ENCODE results near the gene MOCS1. TPM values are rescaled to one million over a fixed set of nuclear protein-coding genes. Genes with fewer than 3 reads are reported as not detected.
A peak's percentile ranks its signal among the peaks of the same experiment; 100 is the strongest.

Gene MOCS1
- 8.3 TPM for polyA plus RNA-seq (2013, experiment 1 of 2)
- polyA plus RNA-seq (2013, experiment 2 of 2) = 8.7 TPM

GRCh38 chr6:39934131-39934757, at the start of gene MOCS1:
Gene MOCS1, minus strand, starts transcription at chr6:39934462. Its CDS starts 45 bp downstream, at chr6:39934417.
- peak; percentile 87 for DNase-seq
- no CpG with 5 or more reads among the region's 46 CpGs for WGBS (ENCODE audit: extremely low coverage, insufficient coverage, low lambda C conversion rate)
- peak within 1 kb of the TSS; percentile 84 for H3K56ac ChIP-seq (ENCODE audit: low read length)
- no peak within 1 kb of the TSS for H2BK120ac ChIP-seq (ENCODE audit: low read depth, low read length)
- H3K27me3 ChIP-seq (ENCODE audit: insufficient read depth, low read length, poor library complexity) = no peaks in the 10 kb centered on the region
- H3K27ac ChIP-seq (ENCODE audit: low read depth, low read length) = no peak within 1 kb of the TSS
- no peaks in the 10 kb centered on the region for H3K79me2 ChIP-seq (ENCODE audit: control insufficient read depth, insufficient read depth, low read length)
- H3K4me1 ChIP-seq (ENCODE audit: control insufficient read depth, low read depth, low read length) = peaks cover 3% of the 10 kb centered on the region
- H4K5ac ChIP-seq (ENCODE audit: low read length) = no peak within 1 kb of the TSS
- H4K8ac ChIP-seq (ENCODE audit: low read depth, low read length) = no peak within 1 kb of the TSS
- H3K4me2 ChIP-seq (ENCODE audit: low read length) = peak within 1 kb of the TSS; percentile 83
- peak within 1 kb of the TSS; percentile 79 for H3K4me3 ChIP-seq (ENCODE audit: low read length)
- H3K4ac ChIP-seq (ENCODE audit: low read depth, low read length) = no peak within 1 kb of the TSS
- no peak within 1 kb of the TSS for H2BK15ac ChIP-seq (replicated peaks; ENCODE audit: low read depth)
- H3K79me1 ChIP-seq (ENCODE audit: low read length) = no peaks in the 10 kb centered on the region
- H2BK5ac ChIP-seq (ENCODE audit: low read length) = no peak within 1 kb of the TSS
- no peaks in the 10 kb centered on the region for H3K36me3 ChIP-seq (ENCODE audit: control insufficient read depth, insufficient read depth, low read length)
- H3K18ac ChIP-seq (ENCODE audit: low read length) = peak within 1 kb of the TSS; percentile 69
- peak within 1 kb of the TSS; percentile 79 for H3K9ac ChIP-seq (ENCODE audit: low read length)
- no peak within 1 kb of the TSS for H3K23ac ChIP-seq (ENCODE audit: low read length)
- H2AK5ac ChIP-seq (ENCODE audit: low read length) = no peak within 1 kb of the TSS

- no peak for DNase-seq
- Histone ChIP-seq H3K4me2 (ENCODE audit: low read length) (no peak overlapping the region), H3K27me3 (ENCODE audit: insufficient read depth, low read length, poor library complexity) (no peaks in the 10 kb centered on the region), H3K79me1 (ENCODE audit: low read length) (no peaks in the 10 kb centered on the region), H3K9ac (ENCODE audit: low read length) (no peak overlapping the region), H3K4me3 (ENCODE audit: low read length) (no peak overlapping the region), H3K79me2 (ENCODE audit: control insufficient read depth, insufficient read depth, low read length) (no peaks in the 10 kb centered on the region), H3K27ac (ENCODE audit: low read depth, low read length) (no peak overlapping the region), H3K23ac (ENCODE audit: low read length) (no peak overlapping the region), H2AK5ac (ENCODE audit: low read length) (no peak overlapping the region), H4K5ac (ENCODE audit: low read length) (no peak overlapping the region), H2BK5ac (ENCODE audit: low read length) (no peak overlapping the region), H3K36me3 (ENCODE audit: control insufficient read depth, insufficient read depth, low read length) (no peaks in the 10 kb centered on the region), H2BK15ac (replicated peaks; ENCODE audit: low read depth) (no peak overlapping the region), H3K18ac (ENCODE audit: low read length) (no peak overlapping the region), H3K4me1 (ENCODE audit: control insufficient read depth, low read depth, low read length) (peaks cover 3% of the 10 kb centered on the region), H3K56ac (ENCODE audit: low read length) (no peak overlapping the region), H2BK120ac (ENCODE audit: low read depth, low read length) (no peak overlapping the region), H4K8ac (ENCODE audit: low read depth, low read length) (no peak overlapping the region), H3K4ac (ENCODE audit: low read depth, low read length) (no peak overlapping the region)
Observed at GRCh38 chr6:39984051-39984450, 49.8 kb upstream of the MOCS1 start.

- H3K4me2 ChIP-seq (ENCODE audit: low read length) = no peak overlapping the region
Observed at GRCh38 chr6:39983193-39983592, 48.9 kb upstream of the MOCS1 start.

GRCh38 chr6:39982720-39983119, 48.5 kb upstream of the MOCS1 start:
- no peak overlapping the region for H3K9ac ChIP-seq (ENCODE audit: low read length)
- H3K27me3 ChIP-seq (ENCODE audit: insufficient read depth, low read length, poor library complexity) = no peaks in the 10 kb centered on the region
- no peaks in the 10 kb centered on the region for H3K36me3 ChIP-seq (ENCODE audit: control insufficient read depth, insufficient read depth, low read length)
- H3K79me2 ChIP-seq (ENCODE audit: control insufficient read depth, insufficient read depth, low read length) = no peaks in the 10 kb centered on the region
- H2AK5ac ChIP-seq (ENCODE audit: low read length) = no peak overlapping the region
- H3K4ac ChIP-seq (ENCODE audit: low read depth, low read length) = no peak overlapping the region
- H3K18ac ChIP-seq (ENCODE audit: low read length) = no peak overlapping the region
- no peak overlapping the region for H3K23ac ChIP-seq (ENCODE audit: low read length)
- no peak overlapping the region for H4K5ac ChIP-seq (ENCODE audit: low read length)
- no peak overlapping the region for H3K56ac ChIP-seq (ENCODE audit: low read length)
- H2BK5ac ChIP-seq (ENCODE audit: low read length) = no peak overlapping the region
- H3K4me3 ChIP-seq (ENCODE audit: low read length) = no peak overlapping the region
- H2BK15ac ChIP-seq (replicated peaks; ENCODE audit: low read depth) = no peak overlapping the region
- no peaks in the 10 kb centered on the region for H3K79me1 ChIP-seq (ENCODE audit: low read length)
- no peak overlapping the region for H3K4me2 ChIP-seq (ENCODE audit: low read length)
- H4K8ac ChIP-seq (ENCODE audit: low read depth, low read length) = no peak overlapping the region
- H3K27ac ChIP-seq (ENCODE audit: low read depth, low read length) = no peak overlapping the region
- H2BK120ac ChIP-seq (ENCODE audit: low read depth, low read length) = no peak overlapping the region
- no peak for DNase-seq
- H3K4me1 ChIP-seq (ENCODE audit: control insufficient read depth, low read depth, low read length) = peaks cover 3% of the 10 kb centered on the region

More at GRCh38 chr6:39983193-39983592, 48.9 kb upstream of the MOCS1 start:
- H3K4ac ChIP-seq (ENCODE audit: low read depth, low read length) = no peak overlapping the region
- H3K4me1 ChIP-seq (ENCODE audit: control insufficient read depth, low read depth, low read length) = peaks cover 3% of the 10 kb centered on the region
- no peak overlapping the region for H2BK15ac ChIP-seq (replicated peaks; ENCODE audit: low read depth)
- no peak overlapping the region for H3K27ac ChIP-seq (ENCODE audit: low read depth, low read length)
- no peaks in the 10 kb centered on the region for H3K79me1 ChIP-seq (ENCODE audit: low read length)
- no peaks in the 10 kb centered on the region for H3K79me2 ChIP-seq (ENCODE audit: control insufficient read depth, insufficient read depth, low read length)
- no peaks in the 10 kb centered on the region for H3K36me3 ChIP-seq (ENCODE audit: control insufficient read depth, insufficient read depth, low read length)
- H2AK5ac ChIP-seq (ENCODE audit: low read length) = no peak overlapping the region
- H3K18ac ChIP-seq (ENCODE audit: low read length) = no peak overlapping the region
- no peak overlapping the region for H3K9ac ChIP-seq (ENCODE audit: low read length)
- H3K27me3 ChIP-seq (ENCODE audit: insufficient read depth, low read length, poor library complexity) = no peaks in the 10 kb centered on the region
- DNase-seq = no peak
- no peak overlapping the region for H3K4me3 ChIP-seq (ENCODE audit: low read length)
- no peak overlapping the region for H4K5ac ChIP-seq (ENCODE audit: low read length)
- H3K23ac ChIP-seq (ENCODE audit: low read length) = no peak overlapping the region
- H2BK5ac ChIP-seq (ENCODE audit: low read length) = no peak overlapping the region
- no peak overlapping the region for H4K8ac ChIP-seq (ENCODE audit: low read depth, low read length)
- H2BK120ac ChIP-seq (ENCODE audit: low read depth, low read length) = no peak overlapping the region
- no peak overlapping the region for H3K56ac ChIP-seq (ENCODE audit: low read length)

GRCh38 chr6:39980839-39981580, 46.7 kb upstream of the MOCS1 start:
- Histone ChIP-seq H2BK15ac (replicated peaks; ENCODE audit: low read depth) (no peak overlapping the region), H3K27ac (ENCODE audit: low read depth, low read length) (no peak overlapping the region), H3K56ac (ENCODE audit: low read length) (no peak overlapping the region), H3K4me1 (ENCODE audit: control insufficient read depth, low read depth, low read length) (peaks cover 3% of the 10 kb centered on the region), H2AK5ac (ENCODE audit: low read length) (no peak overlapping the region), H3K36me3 (ENCODE audit: control insufficient read depth, insufficient read depth, low read length) (no peaks in the 10 kb centered on the region), H3K79me2 (ENCODE audit: control insufficient read depth, insufficient read depth, low read length) (no peaks in the 10 kb centered on the region), H3K4me3 (ENCODE audit: low read length) (no peak overlapping the region), H2BK5ac (ENCODE audit: low read length) (no peak overlapping the region), H3K79me1 (ENCODE audit: low read length) (no peaks in the 10 kb centered on the region), H4K8ac (ENCODE audit: low read depth, low read length) (no peak overlapping the region), H3K23ac (ENCODE audit: low read length) (no peak overlapping the region), H3K9ac (ENCODE audit: low read length) (no peak overlapping the region), H3K4me2 (ENCODE audit: low read length) (no peak overlapping the region), H3K18ac (ENCODE audit: low read length) (no peak overlapping the region), H4K5ac (ENCODE audit: low read length) (no peak overlapping the region), H3K4ac (ENCODE audit: low read depth, low read length) (no peak overlapping the region), H2BK120ac (ENCODE audit: low read depth, low read length) (no peak overlapping the region), H3K27me3 (ENCODE audit: insufficient read depth, low read length, poor library complexity) (no peaks in the 10 kb centered on the region)
- DNase-seq = peak; percentile 78
- WGBS (ENCODE audit: extremely low coverage, insufficient coverage, low lambda C conversion rate) = no CpG with 5 or more reads among the region's 3 CpGs

Measured in mesendoderm (in vitro differentiated cells).